CMK (cell line): Measurements from ENCODE around the gene ARHGEF6.
A peak's percentile ranks its signal among the peaks of the same experiment; 100 is the strongest.

Experiments used
- DNase-seq: peaks from one replicate; pipeline ENCODE4 v3.0.0-alpha.2; 2010; ENCODE audit warnings: low read depth

ARHGEF6 gene

GRCh38 chrX:136646602-136647239 is 134.0 kb downstream of the ARHGEF6 start:
- peak; percentile 9 for DNase-seq

GRCh38 chrX:136643243-136643642 is 137.5 kb downstream of the ARHGEF6 start:
- DNase-seq = no peak

- no peak for DNase-seq
These were observed 141.1 kb downstream of the ARHGEF6 start for GRCh38 chrX:136639506-136640176.

GRCh38 chrX:136636121-136636520 is 144.6 kb downstream of the ARHGEF6 start:
- DNase-seq = no peak

GRCh38 chrX:136635235-136635634 is 145.5 kb downstream of the ARHGEF6 start:
- no peak for DNase-seq

- no peak for DNase-seq
These were observed 149.9 kb downstream of the ARHGEF6 start for GRCh38 chrX:136630881-136631280.

GRCh38 chrX:136629084-136629750 is 151.5 kb downstream of the ARHGEF6 start:
- no peak for DNase-seq

- DNase-seq = no peak
These were observed 153.3 kb downstream of the ARHGEF6 start for GRCh38 chrX:136627409-136627808.

GRCh38 chrX:136626891-136627290 is 153.8 kb downstream of the ARHGEF6 start:
- no peak for DNase-seq

- no peak for DNase-seq
These were observed 154.5 kb downstream of the ARHGEF6 start for GRCh38 chrX:136626237-136626636.

GRCh38 chrX:136625246-136625645 is 155.5 kb downstream of the ARHGEF6 start:
- no peak for DNase-seq

GRCh38 chrX:136623396-136623795 is 157.3 kb downstream of the ARHGEF6 start:
- no peak for DNase-seq

- no peak for DNase-seq
These were observed 158.2 kb downstream of the ARHGEF6 start for GRCh38 chrX:136622568-136622967.

- DNase-seq = no peak
These were observed 160.0 kb downstream of the ARHGEF6 start for GRCh38 chrX:136620780-136621179.

GRCh38 chrX:136619899-136620505 is 160.7 kb downstream of the ARHGEF6 start:
- DNase-seq = no peak

- DNase-seq = no peak
These were observed 163.6 kb downstream of the ARHGEF6 start for GRCh38 chrX:136616987-136617685.
